ENCODE results near the gene HOXB1.

GRCh38 chr17:48547808-48548522 is 17.2 kb upstream of the HOXB1 start:
- TF ChIP-seq FOXM1 (CRISPR knock-in tag; IDR thresholded peaks at IDR 0.05) (no peak), IRF2 (CRISPR knock-in tag; IDR thresholded peaks at IDR 0.05) (no peak), ZNF350 (CRISPR knock-in tag; IDR thresholded peaks at IDR 0.05; ENCODE audit: borderline replicate concordance, low read depth) (no peak)
- TF ChIP-seq, protein P1, sequence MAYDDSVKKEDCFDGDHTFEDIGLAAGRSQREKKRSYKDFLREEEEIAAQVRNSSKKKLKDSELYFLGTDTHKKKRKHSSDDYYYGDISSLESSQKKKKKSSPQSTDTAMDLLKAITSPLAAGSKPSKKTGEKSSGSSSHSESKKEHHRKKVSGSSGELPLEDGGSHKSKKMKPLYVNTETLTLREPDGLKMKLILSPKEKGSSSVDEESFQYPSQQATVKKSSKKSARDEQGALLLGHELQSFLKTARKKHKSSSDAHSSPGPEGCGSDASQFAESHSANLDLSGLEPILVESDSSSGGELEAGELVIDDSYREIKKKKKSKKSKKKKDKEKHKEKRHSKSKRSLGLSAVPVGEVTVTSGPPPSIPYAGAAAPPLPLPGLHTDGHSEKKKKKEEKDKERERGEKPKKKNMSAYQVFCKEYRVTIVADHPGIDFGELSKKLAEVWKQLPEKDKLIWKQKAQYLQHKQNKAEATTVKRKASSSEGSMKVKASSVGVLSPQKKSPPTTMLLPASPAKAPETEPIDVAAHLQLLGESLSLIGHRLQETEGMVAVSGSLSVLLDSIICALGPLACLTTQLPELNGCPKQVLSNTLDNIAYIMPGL (CRISPR knock-in tag; IDR thresholded peaks at IDR 0.05; ENCODE audit: borderline replicate concordance in 1 of 2, low read depth in 1 of 2): no peak
- TF ChIP-seq, protein P2, sequence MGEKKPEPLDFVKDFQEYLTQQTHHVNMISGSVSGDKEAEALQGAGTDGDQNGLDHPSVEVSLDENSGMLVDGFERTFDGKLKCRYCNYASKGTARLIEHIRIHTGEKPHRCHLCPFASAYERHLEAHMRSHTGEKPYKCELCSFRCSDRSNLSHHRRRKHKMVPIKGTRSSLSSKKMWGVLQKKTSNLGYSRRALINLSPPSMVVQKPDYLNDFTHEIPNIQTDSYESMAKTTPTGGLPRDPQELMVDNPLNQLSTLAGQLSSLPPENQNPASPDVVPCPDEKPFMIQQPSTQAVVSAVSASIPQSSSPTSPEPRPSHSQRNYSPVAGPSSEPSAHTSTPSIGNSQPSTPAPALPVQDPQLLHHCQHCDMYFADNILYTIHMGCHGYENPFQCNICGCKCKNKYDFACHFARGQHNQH (CRISPR knock-in tag; IDR thresholded peaks at IDR 0.05): no peak
- TF ChIP-seq, protein P3, sequence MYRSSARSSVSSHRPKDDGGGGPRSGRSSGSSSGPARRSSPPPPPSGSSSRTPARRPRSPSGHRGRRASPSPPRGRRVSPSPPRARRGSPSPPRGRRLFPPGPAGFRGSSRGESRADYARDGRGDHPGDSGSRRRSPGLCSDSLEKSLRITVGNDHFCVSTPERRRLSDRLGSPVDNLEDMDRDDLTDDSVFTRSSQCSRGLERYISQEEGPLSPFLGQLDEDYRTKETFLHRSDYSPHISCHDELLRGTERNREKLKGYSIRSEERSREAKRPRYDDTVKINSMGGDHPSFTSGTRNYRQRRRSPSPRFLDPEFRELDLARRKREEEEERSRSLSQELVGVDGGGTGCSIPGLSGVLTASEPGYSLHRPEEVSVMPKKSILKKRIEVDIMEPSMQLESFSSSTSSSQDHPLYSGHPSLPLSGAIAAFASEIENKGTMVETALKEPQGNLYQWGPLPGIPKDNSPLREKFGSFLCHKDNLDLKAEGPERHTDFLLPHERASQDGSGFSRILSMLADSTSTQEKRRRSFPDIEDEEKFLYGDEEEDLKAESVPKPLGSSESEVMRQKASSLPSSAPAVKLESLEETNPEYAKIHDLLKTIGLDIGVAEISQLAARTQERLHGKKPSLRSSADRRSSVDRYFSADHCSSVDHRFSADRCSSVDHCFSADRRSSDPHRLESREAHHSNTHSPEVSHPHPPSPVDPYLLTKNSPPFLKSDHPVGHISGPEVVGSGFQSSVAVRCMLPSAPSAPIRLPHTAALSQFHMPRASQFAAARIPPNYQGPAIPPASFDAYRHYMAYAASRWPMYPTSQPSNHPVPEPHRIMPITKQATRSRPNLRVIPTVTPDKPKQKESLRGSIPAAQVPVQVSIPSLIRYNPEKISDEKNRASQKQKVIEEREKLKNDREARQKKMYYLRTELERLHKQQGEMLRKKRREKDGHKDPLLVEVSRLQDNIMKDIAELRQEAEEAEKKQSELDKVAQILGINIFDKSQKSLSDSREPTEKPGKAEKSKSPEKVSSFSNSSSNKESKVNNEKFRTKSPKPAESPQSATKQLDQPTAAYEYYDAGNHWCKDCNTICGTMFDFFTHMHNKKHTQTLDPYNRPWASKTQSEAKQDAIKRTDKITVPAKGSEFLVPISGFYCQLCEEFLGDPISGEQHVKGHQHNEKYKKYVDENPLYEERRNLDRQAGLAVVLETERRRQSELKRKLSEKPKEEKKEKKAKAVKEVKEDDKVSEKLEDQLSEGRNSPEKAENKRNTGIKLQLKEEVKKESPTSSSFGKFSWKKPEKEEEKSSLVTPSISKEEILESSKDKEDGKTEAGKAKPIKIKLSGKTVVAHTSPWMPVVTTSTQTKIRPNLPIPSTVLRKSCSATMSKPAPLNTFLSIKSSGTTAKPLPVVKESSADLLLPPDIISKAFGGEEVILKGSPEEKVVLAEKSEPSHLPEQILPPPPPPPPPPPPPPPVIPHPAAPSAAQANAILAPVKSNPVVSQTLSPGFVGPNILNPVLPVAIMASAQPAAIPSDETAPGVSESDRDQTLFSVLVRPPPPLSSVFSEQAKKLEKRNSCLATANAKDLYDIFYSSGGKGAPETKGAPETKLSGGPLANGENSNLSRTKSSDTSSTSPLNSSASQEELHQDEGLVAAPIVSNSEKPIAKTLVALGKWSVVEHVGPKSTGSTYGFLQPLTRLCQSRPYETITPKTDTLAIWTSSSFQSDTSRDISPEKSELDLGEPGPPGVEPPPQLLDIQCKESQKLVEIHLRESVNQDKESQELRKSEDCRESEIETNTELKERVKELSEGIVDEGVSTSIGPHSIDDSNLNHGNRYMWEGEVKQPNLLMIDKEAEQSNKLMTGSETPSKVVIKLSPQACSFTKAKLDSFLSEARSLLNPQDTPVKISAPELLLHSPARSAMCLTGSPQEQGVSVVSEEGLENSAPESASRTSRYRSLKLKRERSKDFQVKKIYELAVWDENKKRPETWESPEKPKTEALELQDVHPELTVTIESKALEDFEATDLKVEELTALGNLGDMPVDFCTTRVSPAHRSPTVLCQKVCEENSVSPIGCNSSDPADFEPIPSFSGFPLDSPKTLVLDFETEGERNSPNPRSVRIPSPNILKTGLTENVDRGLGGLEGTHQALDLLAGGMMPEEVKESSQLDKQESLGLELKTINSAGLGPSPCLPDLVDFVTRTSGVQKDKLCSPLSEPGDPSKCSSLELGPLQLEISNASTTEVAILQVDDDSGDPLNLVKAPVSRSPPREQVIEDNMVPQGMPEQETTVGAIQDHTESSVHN (CRISPR knock-in tag; IDR thresholded peaks at IDR 0.05): no peak
- TF ChIP-seq, protein P4, sequence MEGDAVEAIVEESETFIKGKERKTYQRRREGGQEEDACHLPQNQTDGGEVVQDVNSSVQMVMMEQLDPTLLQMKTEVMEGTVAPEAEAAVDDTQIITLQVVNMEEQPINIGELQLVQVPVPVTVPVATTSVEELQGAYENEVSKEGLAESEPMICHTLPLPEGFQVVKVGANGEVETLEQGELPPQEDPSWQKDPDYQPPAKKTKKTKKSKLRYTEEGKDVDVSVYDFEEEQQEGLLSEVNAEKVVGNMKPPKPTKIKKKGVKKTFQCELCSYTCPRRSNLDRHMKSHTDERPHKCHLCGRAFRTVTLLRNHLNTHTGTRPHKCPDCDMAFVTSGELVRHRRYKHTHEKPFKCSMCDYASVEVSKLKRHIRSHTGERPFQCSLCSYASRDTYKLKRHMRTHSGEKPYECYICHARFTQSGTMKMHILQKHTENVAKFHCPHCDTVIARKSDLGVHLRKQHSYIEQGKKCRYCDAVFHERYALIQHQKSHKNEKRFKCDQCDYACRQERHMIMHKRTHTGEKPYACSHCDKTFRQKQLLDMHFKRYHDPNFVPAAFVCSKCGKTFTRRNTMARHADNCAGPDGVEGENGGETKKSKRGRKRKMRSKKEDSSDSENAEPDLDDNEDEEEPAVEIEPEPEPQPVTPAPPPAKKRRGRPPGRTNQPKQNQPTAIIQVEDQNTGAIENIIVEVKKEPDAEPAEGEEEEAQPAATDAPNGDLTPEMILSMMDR (CRISPR knock-in tag; IDR thresholded peaks at IDR 0.05): no peak
- TF ChIP-seq, protein P5, sequence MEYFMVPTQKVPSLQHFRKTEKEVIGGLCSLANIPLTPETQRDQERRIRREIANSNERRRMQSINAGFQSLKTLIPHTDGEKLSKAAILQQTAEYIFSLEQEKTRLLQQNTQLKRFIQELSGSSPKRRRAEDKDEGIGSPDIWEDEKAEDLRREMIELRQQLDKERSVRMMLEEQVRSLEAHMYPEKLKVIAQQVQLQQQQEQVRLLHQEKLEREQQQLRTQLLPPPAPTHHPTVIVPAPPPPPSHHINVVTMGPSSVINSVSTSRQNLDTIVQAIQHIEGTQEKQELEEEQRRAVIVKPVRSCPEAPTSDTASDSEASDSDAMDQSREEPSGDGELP (IDR thresholded peaks at IDR 0.05; ENCODE audit: borderline replicate concordance, low read depth): no peak
